Astrocyte (in vitro differentiated cells and primary cell): ENCODE data around the gene POU6F1. TPM values are rescaled to one million over a fixed set of nuclear protein-coding genes. Genes with fewer than 3 reads are reported as not detected.

Experiments
- DNase-seq: peaks from one replicate; pipeline ENCODE4 v3.0.0-alpha.2; 2010; ENCODE audit warnings: low read depth
- FAIRE-seq: peaks from 2 replicates; lab custom pipeline; 2011; peaks lifted over from hg19 to GRCh38; lab: Jason Lieb, UNC
- H2AFZ ChIP-seq: 2 replicates; pipeline ENCODE4 v1.6.0; 2012; ENCODE audit warnings: low read depth, low read length, inconsistent platforms
- H3K27ac ChIP-seq: 2 replicates; pipeline ENCODE4 v1.5.1; 2011; ENCODE audit warnings: low read depth, low read length, inconsistent platforms
- H3K27me3 ChIP-seq: 2 replicates; pipeline ENCODE4 v1.6.0; 2011; ENCODE audit warnings: low read length, inconsistent platforms; ENCODE audit not compliant: insufficient read depth
- H3K36me3 ChIP-seq: 2 replicates; pipeline ENCODE4 v1.5.1; 2011; ENCODE audit warnings: low read length, inconsistent platforms; ENCODE audit not compliant: insufficient read depth
- H3K4me1 ChIP-seq: 2 replicates; pipeline ENCODE4 v1.5.1; 2011; ENCODE audit warnings: low read length, inconsistent platforms; ENCODE audit not compliant: insufficient read depth
- H3K4me2 ChIP-seq: 2 replicates; pipeline ENCODE4 v1.6.0; 2012; ENCODE audit warnings: low read length, inconsistent platforms
- H3K4me3 ChIP-seq: 2 replicates; pipeline ENCODE4 v1.5.1; 2011; ENCODE audit warnings: low read depth, mild to moderate bottlenecking, low read length, inconsistent platforms; ENCODE audit not compliant: insufficient read depth
- H3K79me2 ChIP-seq: 2 replicates; pipeline ENCODE4 v1.6.0; 2012; ENCODE audit warnings: mild to moderate bottlenecking, low read length, inconsistent platforms; ENCODE audit not compliant: insufficient read depth
- H3K9ac ChIP-seq: 2 replicates; pipeline ENCODE4 v1.6.0; 2012; ENCODE audit warnings: mild to moderate bottlenecking, low read length, inconsistent platforms
- H3K9me3 ChIP-seq: 2 replicates; pipeline ENCODE4 v1.5.1; 2012; ENCODE audit warnings: low read depth, mild to moderate bottlenecking, low read length, inconsistent platforms; ENCODE audit not compliant: insufficient read depth
- H4K20me1 ChIP-seq: 2 replicates; pipeline ENCODE4 v1.6.0; 2012; ENCODE audit warnings: low read length, inconsistent platforms; ENCODE audit not compliant: insufficient read depth
- H3K27ac Mint-ChIP-seq: one replicate; pipeline ENCODE4 v1.8.0; 2021; ENCODE audit warnings: mild to moderate bottlenecking, mixed read lengths; ENCODE audit not compliant: unreplicated experiment
- H3K27me3 Mint-ChIP-seq: one replicate; pipeline ENCODE4 v1.8.0; 2021; ENCODE audit warnings: low read depth, mixed read lengths; ENCODE audit not compliant: unreplicated experiment
- H3K36me3 Mint-ChIP-seq: one replicate; pipeline ENCODE4 v1.8.0; 2021; ENCODE audit warnings: low read depth, mixed read lengths; ENCODE audit not compliant: unreplicated experiment
- H3K4me1 Mint-ChIP-seq: one replicate; pipeline ENCODE4 v1.8.0; 2021; ENCODE audit warnings: low read depth, mixed read lengths; ENCODE audit not compliant: unreplicated experiment
- H3K4me3 Mint-ChIP-seq: one replicate; pipeline ENCODE4 v1.8.0; 2021; ENCODE audit warnings: mild to moderate bottlenecking, moderate library complexity, mixed read lengths; ENCODE audit not compliant: unreplicated experiment
- H3K9me3 Mint-ChIP-seq: one replicate; pipeline ENCODE4 v1.8.0; 2021; ENCODE audit warnings: mild to moderate bottlenecking, mixed read lengths; ENCODE audit not compliant: unreplicated experiment
- EZH2 ChIP-seq: IDR thresholded peaks from 2 replicates; pipeline ENCODE4 v1.6.1; 2012; ENCODE audit warnings: mild to moderate bottlenecking, low read length, inconsistent platforms; ENCODE audit not compliant: insufficient read depth
- total RNA-seq: library from RNA; stranded (reverse); gene quantifications from 2 replicates; pipeline ENCODE4 v1.2.1, GENCODE V29; 2021
- TF ChIP-seq, protein P1 (sequence below): IDR thresholded peaks from 2 replicates; pipeline ENCODE4 v1.5.1; 2011; ENCODE audit warnings: low read depth, mild to moderate bottlenecking, inconsistent platforms, low read length, moderate library complexity; ENCODE audit not compliant: insufficient read depth

The POU6F1 gene
- total RNA-seq, 1 donor from 2014 or later: 3.6 TPM

DNA sequence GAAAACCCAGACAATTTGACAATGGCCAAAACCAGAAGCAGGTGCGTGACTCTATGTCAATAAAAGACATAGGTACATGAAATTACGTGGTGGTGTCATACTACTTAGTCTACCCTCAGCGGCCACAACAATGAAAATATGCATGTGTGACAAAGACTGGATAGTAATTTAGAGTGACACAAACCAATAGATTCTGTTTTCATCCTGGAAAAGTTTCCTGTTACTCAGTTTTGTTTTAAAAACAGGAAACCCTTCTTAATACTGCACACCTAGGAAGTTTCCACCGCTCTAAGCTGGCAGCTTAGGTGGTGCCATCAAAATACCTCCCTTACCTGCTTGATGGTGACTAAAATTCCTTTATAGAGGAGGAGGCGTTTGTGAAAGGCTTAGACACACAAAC is 15.1 kb downstream of the POU6F1 start:
- H3K4me2 ChIP-seq: no peak overlapping the region
- Mint-ChIP-seq H3K9me3 (no peaks in the 10 kb centered on the region), H3K4me3 (no peak overlapping the region), H3K27ac (no peak overlapping the region), H3K27me3 (no peaks in the 10 kb centered on the region), H3K36me3 (no peaks in the 10 kb centered on the region), H3K4me1 (no peaks in the 10 kb centered on the region)
- H2AFZ ChIP-seq: no peak overlapping the region
- H3K27ac ChIP-seq: no peak overlapping the region
- no peak for TF ChIP-seq EZH2
- H3K4me3 ChIP-seq: no peak overlapping the region
- no peak for DNase-seq
- FAIRE-seq: peak; percentile 64
- no peaks in the 10 kb centered on the region for H3K4me1 ChIP-seq
- no peaks in the 10 kb centered on the region for H4K20me1 ChIP-seq
- no peak overlapping the region for H3K9ac ChIP-seq
- H3K79me2 ChIP-seq: no peaks in the 10 kb centered on the region
- H3K36me3 ChIP-seq: no peaks in the 10 kb centered on the region
- no peaks in the 10 kb centered on the region for H3K9me3 ChIP-seq
- no peaks in the 10 kb centered on the region for H3K27me3 ChIP-seq

DNA sequence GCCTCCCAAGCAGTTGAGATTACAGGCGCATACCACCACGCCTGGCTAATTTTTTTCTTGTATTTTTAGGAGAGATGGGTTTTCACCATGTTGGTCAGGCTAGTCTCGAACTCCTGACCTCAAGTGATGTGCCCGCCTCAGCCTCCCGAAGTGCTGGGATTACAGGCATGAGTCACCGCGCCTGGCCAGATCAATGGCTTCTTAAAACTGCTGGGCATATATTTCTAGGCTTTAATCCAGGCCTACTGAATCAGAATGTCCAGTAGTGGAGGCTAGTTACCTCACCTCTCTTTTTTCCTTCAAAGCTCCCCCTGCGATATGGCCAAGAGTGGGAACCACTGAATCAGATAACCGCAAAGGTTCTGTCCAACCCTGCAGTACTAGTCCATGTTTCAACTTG is 17.1 kb downstream of the POU6F1 start:
- H3K27ac Mint-ChIP-seq: no peak overlapping the region
- no peaks in the 10 kb centered on the region for H3K36me3 Mint-ChIP-seq
- no peaks in the 10 kb centered on the region for H3K4me1 Mint-ChIP-seq
- DNase-seq (peak; percentile 10), FAIRE-seq (no peak)
- Histone ChIP-seq H3K4me2 (no peak overlapping the region), H3K27me3 (no peaks in the 10 kb centered on the region), H2AFZ (no peak overlapping the region), H3K27ac (no peak overlapping the region), H3K9ac (no peak overlapping the region), H3K36me3 (no peaks in the 10 kb centered on the region), H4K20me1 (no peaks in the 10 kb centered on the region), H3K79me2 (no peaks in the 10 kb centered on the region), H3K4me3 (no peak overlapping the region), H3K4me1 (no peaks in the 10 kb centered on the region), H3K9me3 (no peaks in the 10 kb centered on the region)
- no peaks in the 10 kb centered on the region for H3K27me3 Mint-ChIP-seq
- H3K4me3 Mint-ChIP-seq: no peak overlapping the region
- no peak for TF ChIP-seq EZH2
- TF ChIP-seq, protein P1, sequence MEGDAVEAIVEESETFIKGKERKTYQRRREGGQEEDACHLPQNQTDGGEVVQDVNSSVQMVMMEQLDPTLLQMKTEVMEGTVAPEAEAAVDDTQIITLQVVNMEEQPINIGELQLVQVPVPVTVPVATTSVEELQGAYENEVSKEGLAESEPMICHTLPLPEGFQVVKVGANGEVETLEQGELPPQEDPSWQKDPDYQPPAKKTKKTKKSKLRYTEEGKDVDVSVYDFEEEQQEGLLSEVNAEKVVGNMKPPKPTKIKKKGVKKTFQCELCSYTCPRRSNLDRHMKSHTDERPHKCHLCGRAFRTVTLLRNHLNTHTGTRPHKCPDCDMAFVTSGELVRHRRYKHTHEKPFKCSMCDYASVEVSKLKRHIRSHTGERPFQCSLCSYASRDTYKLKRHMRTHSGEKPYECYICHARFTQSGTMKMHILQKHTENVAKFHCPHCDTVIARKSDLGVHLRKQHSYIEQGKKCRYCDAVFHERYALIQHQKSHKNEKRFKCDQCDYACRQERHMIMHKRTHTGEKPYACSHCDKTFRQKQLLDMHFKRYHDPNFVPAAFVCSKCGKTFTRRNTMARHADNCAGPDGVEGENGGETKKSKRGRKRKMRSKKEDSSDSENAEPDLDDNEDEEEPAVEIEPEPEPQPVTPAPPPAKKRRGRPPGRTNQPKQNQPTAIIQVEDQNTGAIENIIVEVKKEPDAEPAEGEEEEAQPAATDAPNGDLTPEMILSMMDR: no peak
- H3K9me3 Mint-ChIP-seq: no peaks in the 10 kb centered on the region

DNA sequence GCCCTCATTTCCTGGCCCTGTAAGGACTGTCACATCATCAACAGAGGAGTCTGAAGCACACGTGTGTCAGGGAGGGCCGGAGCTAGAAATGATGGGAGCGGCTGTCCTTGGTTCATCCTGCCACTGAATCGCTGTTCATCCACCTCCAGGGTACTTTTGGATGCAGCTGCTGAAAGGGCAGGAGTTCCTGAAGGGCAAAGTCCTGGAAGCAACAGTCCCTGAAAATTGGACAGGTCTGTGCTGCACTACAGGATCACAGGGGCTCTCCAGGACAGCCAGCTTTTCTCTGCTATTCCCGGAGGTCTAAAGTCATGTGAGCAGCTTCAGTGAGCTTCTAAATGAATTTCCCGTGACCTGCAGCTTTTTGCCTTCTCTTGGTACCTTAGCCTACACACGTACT is 17.7 kb downstream of the POU6F1 start:
- Histone ChIP-seq H3K9me3 (no peaks in the 10 kb centered on the region), H3K27me3 (no peaks in the 10 kb centered on the region), H3K36me3 (no peaks in the 10 kb centered on the region), H2AFZ (no peak overlapping the region), H3K27ac (no peak overlapping the region), H3K4me1 (no peaks in the 10 kb centered on the region), H3K9ac (no peak overlapping the region), H4K20me1 (no peaks in the 10 kb centered on the region), H3K79me2 (no peaks in the 10 kb centered on the region), H3K4me2 (no peak overlapping the region), H3K4me3 (no peak overlapping the region)
- H3K36me3 Mint-ChIP-seq: no peaks in the 10 kb centered on the region
- H3K27me3 Mint-ChIP-seq: peaks cover 3% of the 10 kb centered on the region
- H3K9me3 Mint-ChIP-seq: no peaks in the 10 kb centered on the region
- no peak overlapping the region for H3K4me3 Mint-ChIP-seq
- DNase-seq (no peak), FAIRE-seq (no peak)
- no peak overlapping the region for H3K27ac Mint-ChIP-seq
- TF ChIP-seq, protein P1: no peak
- no peak for TF ChIP-seq EZH2
- no peaks in the 10 kb centered on the region for H3K4me1 Mint-ChIP-seq
